ENCODE results near the gene ERBB4. TPM values are rescaled to one million over a fixed set of nuclear protein-coding genes. Genes with fewer than 3 reads are reported as not detected.
"Not testable (repeated sequence)": the region's sequence is repeated elsewhere in the genome, so short reads cannot be mapped to it uniquely, and the experiment has no call there.

The ERBB4 gene
- total RNA-seq, 1 donor from 2014 or later = 2.8 TPM

- H3K4me1 Mint-ChIP-seq (ENCODE audit: unreplicated experiment) = no peaks in the 10 kb centered on the region
- H3K4me3 Mint-ChIP-seq (ENCODE audit: unreplicated experiment) = no peak overlapping the region
- no peaks in the 10 kb centered on the region for H3K27me3 Mint-ChIP-seq (ENCODE audit: unreplicated experiment)
- no peaks in the 10 kb centered on the region for H3K36me3 Mint-ChIP-seq (ENCODE audit: unreplicated experiment)
- H3K27ac Mint-ChIP-seq (ENCODE audit: unreplicated experiment) = no peak overlapping the region
- peaks cover 9% of the 10 kb centered on the region for H3K9me3 Mint-ChIP-seq (ENCODE audit: unreplicated experiment)
- TF ChIP-seq CTCF (IDR thresholded peaks at IDR 0.05) = no peak
- DNase-seq (ENCODE audit: extremely low spot score, unreplicated experiment) = no peak
Observed at GRCh38 chr2:211599146-211599545, 939.5 kb downstream of the ERBB4 start.

DNA sequence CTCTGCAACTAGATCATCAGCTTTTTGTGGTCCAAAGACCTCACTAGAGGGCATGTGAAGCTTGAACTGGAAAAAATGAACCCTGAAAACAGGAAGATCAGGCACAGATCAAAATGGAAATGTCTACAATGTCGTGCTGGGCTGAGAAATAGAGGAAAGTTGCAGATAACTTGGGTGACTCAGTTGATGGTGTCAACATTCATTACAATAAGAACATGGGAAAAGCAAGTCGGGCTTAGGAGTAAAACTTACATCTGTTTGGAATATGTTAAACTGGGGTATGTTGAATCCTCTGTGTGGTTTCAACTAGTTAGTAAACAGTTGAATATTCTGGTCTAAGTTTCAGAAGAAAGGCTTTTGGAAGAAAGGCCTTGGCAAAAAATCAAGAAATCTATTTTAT is 940.4 kb downstream of the ERBB4 start:
- H3K27me3 Mint-ChIP-seq (ENCODE audit: unreplicated experiment) = no peaks in the 10 kb centered on the region
- H3K9me3 Mint-ChIP-seq (ENCODE audit: unreplicated experiment) = peaks cover 9% of the 10 kb centered on the region
- no peak for DNase-seq (ENCODE audit: extremely low spot score, unreplicated experiment)
- no peak for TF ChIP-seq CTCF (IDR thresholded peaks at IDR 0.05)
- H3K36me3 Mint-ChIP-seq (ENCODE audit: unreplicated experiment) = no peaks in the 10 kb centered on the region
- H3K4me3 Mint-ChIP-seq (ENCODE audit: unreplicated experiment) = no peak overlapping the region
- H3K4me1 Mint-ChIP-seq (ENCODE audit: unreplicated experiment) = no peaks in the 10 kb centered on the region
- no peak overlapping the region for H3K27ac Mint-ChIP-seq (ENCODE audit: unreplicated experiment)

- not testable (repeated sequence) for H3K27me3 Mint-ChIP-seq (ENCODE audit: unreplicated experiment); H3K4me1 Mint-ChIP-seq (ENCODE audit: unreplicated experiment); H3K27ac Mint-ChIP-seq (ENCODE audit: unreplicated experiment); H3K9me3 Mint-ChIP-seq (ENCODE audit: unreplicated experiment); DNase-seq (ENCODE audit: extremely low spot score, unreplicated experiment); H3K4me3 Mint-ChIP-seq (ENCODE audit: unreplicated experiment); H3K36me3 Mint-ChIP-seq (ENCODE audit: unreplicated experiment)
Observed at GRCh38 chr2:211592006-211592405, 946.6 kb downstream of the ERBB4 start.

GRCh38 chr2:211591426-211591825 is 947.2 kb downstream of the ERBB4 start:
- H3K36me3 Mint-ChIP-seq (ENCODE audit: unreplicated experiment) = no peaks in the 10 kb centered on the region
- H3K27ac Mint-ChIP-seq (ENCODE audit: unreplicated experiment) = no peak overlapping the region
- no peaks in the 10 kb centered on the region for H3K27me3 Mint-ChIP-seq (ENCODE audit: unreplicated experiment)
- H3K9me3 Mint-ChIP-seq (ENCODE audit: unreplicated experiment) = peaks cover 6% of the 10 kb centered on the region
- H3K4me1 Mint-ChIP-seq (ENCODE audit: unreplicated experiment) = no peaks in the 10 kb centered on the region
- no peak for DNase-seq (ENCODE audit: extremely low spot score, unreplicated experiment)
- TF ChIP-seq CTCF (IDR thresholded peaks at IDR 0.05) = no peak
- no peak overlapping the region for H3K4me3 Mint-ChIP-seq (ENCODE audit: unreplicated experiment)

DNA sequence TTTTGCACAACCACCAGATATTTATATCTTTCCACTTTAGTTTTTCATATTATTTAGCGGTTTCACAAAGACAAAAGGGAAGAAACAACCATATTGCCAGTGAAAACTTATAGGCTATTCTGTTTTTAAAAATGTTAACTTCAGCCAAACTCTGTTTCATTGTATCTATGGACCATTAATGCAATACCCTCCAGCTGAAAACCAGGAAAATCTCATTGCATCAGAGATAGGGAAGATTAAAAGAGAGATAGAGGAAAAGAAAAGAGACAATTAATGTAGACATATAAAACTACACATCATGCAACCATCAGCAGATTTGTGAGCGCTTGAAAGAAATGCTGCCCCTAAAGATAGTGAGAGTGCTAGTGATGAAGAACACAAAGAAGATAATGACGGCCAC is 970.2 kb downstream of the ERBB4 start:
- H3K27ac Mint-ChIP-seq (ENCODE audit: unreplicated experiment) = no peak overlapping the region
- peaks cover 2% of the 10 kb centered on the region for H3K4me1 Mint-ChIP-seq (ENCODE audit: unreplicated experiment)
- no peak for DNase-seq (ENCODE audit: extremely low spot score, unreplicated experiment)
- H3K27me3 Mint-ChIP-seq (ENCODE audit: unreplicated experiment) = no peaks in the 10 kb centered on the region
- no peaks in the 10 kb centered on the region for H3K9me3 Mint-ChIP-seq (ENCODE audit: unreplicated experiment)
- no peak for TF ChIP-seq CTCF (IDR thresholded peaks at IDR 0.05)
- no peaks in the 10 kb centered on the region for H3K36me3 Mint-ChIP-seq (ENCODE audit: unreplicated experiment)
- H3K4me3 Mint-ChIP-seq (ENCODE audit: unreplicated experiment) = no peak overlapping the region

GRCh38 chr2:211564441-211564840 is 974.2 kb downstream of the ERBB4 start:
- Mint-ChIP-seq H3K9me3 (ENCODE audit: unreplicated experiment) (no peaks in the 10 kb centered on the region), H3K36me3 (ENCODE audit: unreplicated experiment) (no peaks in the 10 kb centered on the region)

More at GRCh38 chr2:211564441-211564840, 974.2 kb downstream of the ERBB4 start:
- TF ChIP-seq CTCF (IDR thresholded peaks at IDR 0.05) = no peak
- no peak for DNase-seq (ENCODE audit: extremely low spot score, unreplicated experiment)
- H3K4me1 Mint-ChIP-seq (ENCODE audit: unreplicated experiment) = no peaks in the 10 kb centered on the region
- H3K27ac Mint-ChIP-seq (ENCODE audit: unreplicated experiment) = no peak overlapping the region
- H3K27me3 Mint-ChIP-seq (ENCODE audit: unreplicated experiment) = no peaks in the 10 kb centered on the region
- H3K4me3 Mint-ChIP-seq (ENCODE audit: unreplicated experiment) = no peak overlapping the region
